ENCODE results near the gene MSI1. TPM values are rescaled to one million over a fixed set of nuclear protein-coding genes. Genes with fewer than 3 reads are reported as not detected.

Gene MSI1
- polyA plus RNA-seq, 2 of the 4 experiments (the other 2 are of a cell fraction): 0.72 to 1.9 TPM

DNA sequence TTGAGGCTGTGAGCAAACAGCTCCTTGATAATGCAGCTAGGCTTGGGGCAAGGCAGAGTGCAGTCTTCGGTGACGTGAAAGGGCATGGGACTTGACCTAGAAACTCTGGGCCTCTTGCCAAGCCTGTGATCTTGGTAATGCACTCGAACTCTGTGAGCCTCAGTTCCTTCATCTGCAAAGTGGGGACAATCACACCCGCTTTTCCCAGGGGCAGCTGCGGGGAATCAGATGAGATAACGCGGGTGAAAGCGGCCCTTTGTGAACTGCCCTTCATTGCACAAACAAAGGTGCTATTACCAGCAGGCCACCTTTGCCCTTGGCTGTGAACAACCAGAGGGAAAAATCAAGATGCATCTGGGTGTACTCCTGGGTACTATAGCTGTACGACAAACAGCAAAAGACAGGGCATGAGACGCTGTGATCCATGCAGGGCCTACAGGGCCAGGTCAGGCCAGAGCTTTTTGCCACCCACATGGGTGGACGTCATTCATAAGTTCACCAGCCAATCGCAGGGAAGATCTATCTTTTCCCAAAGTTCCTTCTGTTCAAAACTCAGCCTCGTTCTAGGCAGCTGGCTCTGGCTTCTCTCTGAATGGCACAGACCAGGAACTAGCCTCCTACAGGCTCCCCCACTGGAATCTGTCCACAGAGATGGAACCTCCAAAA, 3.2 kb downstream of the MSI1 start:
- H3K4me1 ChIP-seq: peaks cover 14% of the 10 kb centered on the region; the same call in 2 of the 3 replicates
- ATAC-seq: no peak
- ChIA-PET CTCF (interaction anchor here (1.0 to 3.4 kb wide), 13 partner anchors 9 to 695 kb away, joined by 3 to 29 read pairs (median 8); partner anchors contain the start of genes COX6A1 and SRSF9), POLR2A (no interaction called here)
- no peak overlapping the region for H3K4me2 ChIP-seq
- 72% methylated on average over 13 of the region's 13 CpGs for WGBS (ENCODE audit: missing lambda C conversion rate)
- H3K4me3 ChIP-seq: no peak overlapping the region
- no peak for TF ChIP-seq RFX5 (IDR thresholded peaks at IDR 0.05)
- TF ChIP-seq KDM1A (IDR thresholded peaks at IDR 0.05; ENCODE audit: low read depth): peak; percentile 56; the same call in 1 of the 2 replicates
- no peak for DNase-seq (ENCODE audit: low read depth in 1 of 2, low spot score in 1 of 2)
- FAIRE-seq: no peak
- no peaks in the 10 kb centered on the region for H3K9me3 ChIP-seq
- no peak overlapping the region for H3K27ac ChIP-seq

- ChIA-PET POLR2A (no interaction called here), CTCF (interaction anchor here (0.9 to 3.4 kb wide), 8 partner anchors 7 to 697 kb away, joined by 3 to 22 read pairs (median 4); partner anchors contain the start of gene SIRT4)
- no peak for FAIRE-seq
- no peak for ATAC-seq
- TF ChIP-seq NR3C1 (IDR thresholded peaks at IDR 0.05) (no peak), PBX3 (IDR thresholded peaks at IDR 0.05) (no peak), HOXA7 (CRISPR knock-in tag; IDR thresholded peaks at IDR 0.05) (no peak)
- Histone ChIP-seq H3K4me3 (no peak overlapping the region), H3K9me3 (no peaks in the 10 kb centered on the region), H3K27ac (no peak overlapping the region), H3K4me2 (no peak overlapping the region), H3K4me1 (peaks cover 7% of the 10 kb centered on the region; the same call in 1 of the 3 replicates)
- DNase-seq (ENCODE audit: low read depth in 1 of 2, low spot score in 1 of 2): no peak
- 69% methylated on average over 6 of the region's 6 CpGs for WGBS (ENCODE audit: missing lambda C conversion rate)
Observed at GRCh38 chr12:120364487-120364886, 4.5 kb downstream of the MSI1 start.

DNA sequence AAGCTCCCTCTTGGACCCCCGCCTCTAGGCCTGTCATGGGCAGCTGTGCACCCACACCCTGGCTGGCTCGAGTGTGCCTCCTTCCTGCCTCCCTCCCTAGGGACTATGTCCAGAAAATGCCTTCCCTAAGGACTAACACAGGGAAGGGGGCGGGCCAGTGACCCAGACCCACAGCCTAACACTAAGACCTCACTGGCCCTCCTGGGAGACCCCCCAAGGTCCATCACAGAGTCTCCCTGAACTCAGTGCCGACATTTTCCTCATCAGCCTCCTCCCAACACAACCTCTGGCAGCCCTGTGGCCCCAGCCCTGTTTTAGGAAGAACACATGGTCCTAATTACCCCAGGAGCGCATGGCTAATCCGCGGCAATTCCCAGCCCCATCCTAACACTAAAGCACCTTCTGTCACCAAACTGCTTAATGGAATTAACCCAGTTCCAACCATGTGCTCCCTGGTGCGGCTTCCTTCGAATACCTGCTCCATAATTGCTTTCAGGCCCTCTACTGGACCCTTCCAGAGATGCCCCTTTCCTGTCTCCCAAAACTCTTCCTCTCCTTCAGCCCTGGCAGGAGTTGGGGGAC, 5.6 kb downstream of the MSI1 start:
- FAIRE-seq (no peak), ATAC-seq (no peak), DNase-seq (ENCODE audit: low read depth in 1 of 2, low spot score in 1 of 2) (no peak)
- ChIA-PET POLR2A (no interaction called here), CTCF (interaction anchor here (0.9 to 2.2 kb wide), 6 partner anchors 10 to 67 kb away, joined by 3 to 10 read pairs (median 4); partner anchors contain the start of gene SIRT4)
- no peak for TF ChIP-seq ESRRA (IDR thresholded peaks at IDR 0.05; ENCODE audit: borderline replicate concordance, low read length)
- no peak for TF ChIP-seq SMC3 (IDR thresholded peaks at IDR 0.05)
- no peak for TF ChIP-seq HOXB13 (CRISPR knock-in tag; IDR thresholded peaks at IDR 0.05; ENCODE audit: low read depth)
- no peak for TF ChIP-seq KDM1A (IDR thresholded peaks at IDR 0.05; ENCODE audit: low read depth)
- TF ChIP-seq TP53 (CRISPR knock-in tag; IDR thresholded peaks at IDR 0.05): no peak
- H3K4me3 ChIP-seq: no peak overlapping the region
- no peak overlapping the region for H3K4me2 ChIP-seq
- no peaks in the 10 kb centered on the region for H3K9me3 ChIP-seq
- no peak overlapping the region for H3K27ac ChIP-seq
- H3K4me1 ChIP-seq: peaks cover 6% of the 10 kb centered on the region; the same call in 1 of the 3 replicates
- WGBS (ENCODE audit: missing lambda C conversion rate): 81% methylated on average over 7 of the region's 9 CpGs

GRCh38 chr12:120362516-120363273, 6.3 kb downstream of the MSI1 start:
- CTCF ChIA-PET: interaction anchor here (0.8 to 1.7 kb wide), 4 partner anchors 9 to 104 kb away, joined by 3 to 10 read pairs (median 3); no protein-coding TSS in a partner anchor
- no peak overlapping the region for H3K27ac ChIP-seq
- DNase-seq (ENCODE audit: low read depth in 1 of 2, low spot score in 1 of 2): no peak
- H3K4me3 ChIP-seq: no peak overlapping the region
- FAIRE-seq: no peak
- no peak overlapping the region for H3K4me2 ChIP-seq
- H3K4me1 ChIP-seq: peaks cover under 1% of the 10 kb centered on the region; the same call in 1 of the 3 replicates
- ATAC-seq: no peak
- H3K9me3 ChIP-seq: no peaks in the 10 kb centered on the region
- WGBS (ENCODE audit: missing lambda C conversion rate): 78% methylated on average over 12 of the region's 14 CpGs
- POLR2A ChIA-PET: no interaction called here
- TF ChIP-seq TFCP2L1 (CRISPR knock-in tag; IDR thresholded peaks at IDR 0.05): no peak
- TF ChIP-seq BHLHE40 (IDR thresholded peaks at IDR 0.05; ENCODE audit: low read depth, low read length): no peak
- no peak for TF ChIP-seq HES2 (IDR thresholded peaks at IDR 0.05)
- TF ChIP-seq SMC3 (IDR thresholded peaks at IDR 0.05): no peak
- TF ChIP-seq EHF (CRISPR knock-in tag; IDR thresholded peaks at IDR 0.05): no peak
- TF ChIP-seq MAX (IDR thresholded peaks at IDR 0.05): no peak
- no peak for TF ChIP-seq POLR2AphosphoS2 (conservative IDR thresholded peaks at IDR 0.05; ENCODE audit: low read length)
- TF ChIP-seq EHMT2 (IDR thresholded peaks at IDR 0.05; ENCODE audit: low read depth): no peak
- TF ChIP-seq REST (IDR thresholded peaks at IDR 0.05): no peak
- no peak for TF ChIP-seq FOSB (CRISPR knock-in tag; IDR thresholded peaks at IDR 0.05)
- TF ChIP-seq CHD4 (IDR thresholded peaks at IDR 0.05; ENCODE audit: borderline replicate concordance): no peak
- TF ChIP-seq ESRRA (IDR thresholded peaks at IDR 0.05; ENCODE audit: borderline replicate concordance, low read length): no peak
- no peak for TF ChIP-seq USF2 (IDR thresholded peaks at IDR 0.05)
- no peak for TF ChIP-seq NFE2L2 (conservative IDR thresholded peaks at IDR 0.05; ENCODE audit: low read length)
- no peak for TF ChIP-seq HOXB5 (CRISPR knock-in tag; IDR thresholded peaks at IDR 0.05)

Data from A549 (cell line).